Stimulated activated CD4-positive, alpha-beta T cell treated with anti-CD3 and anti-CD28 coated beads, TNF-alpha, amount 100 ng/mL, for 1 hour (primary cell): ENCODE results near the gene KRTAP10-7.
"Not testable (repeated sequence)": the region's sequence is repeated elsewhere in the genome, so short reads cannot be mapped to it uniquely, and the experiment has no call there.

Experiments
- DNase-seq, 3 donors: peaks; one replicate each; pipeline ENCODE4 v3.0.0-alpha.2; 2020; ENCODE audit warnings: low read depth in 3 of 3, low spot score in 1 of 3

The KRTAP10-7 gene

DNA sequence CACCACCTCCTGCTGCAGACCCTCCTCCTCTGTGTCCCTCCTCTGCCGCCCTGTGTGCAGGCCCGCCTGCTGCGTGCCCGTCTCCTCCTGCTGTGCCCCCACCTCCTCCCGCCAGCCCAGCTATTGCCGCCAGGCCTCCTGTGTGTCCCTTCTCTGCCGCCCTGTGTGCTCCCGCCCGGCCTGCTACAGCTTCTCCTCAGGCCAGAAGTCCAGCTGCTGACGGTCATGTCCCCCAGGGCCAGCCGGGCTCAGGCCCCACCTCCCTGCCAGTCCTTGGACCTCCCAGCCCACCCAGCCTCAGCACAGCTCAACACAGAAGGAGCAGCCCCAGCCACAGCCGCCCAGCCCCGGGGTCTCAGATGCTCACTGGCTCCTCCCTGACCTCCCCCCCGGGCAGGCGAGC is 27.4 kb downstream of the KRTAP10-7 start:
- DNase-seq = not testable (repeated sequence)

- no peak for DNase-seq
These were observed 28.5 kb downstream of the KRTAP10-7 start for GRCh38 chr21:44628707-44629391.

DNA sequence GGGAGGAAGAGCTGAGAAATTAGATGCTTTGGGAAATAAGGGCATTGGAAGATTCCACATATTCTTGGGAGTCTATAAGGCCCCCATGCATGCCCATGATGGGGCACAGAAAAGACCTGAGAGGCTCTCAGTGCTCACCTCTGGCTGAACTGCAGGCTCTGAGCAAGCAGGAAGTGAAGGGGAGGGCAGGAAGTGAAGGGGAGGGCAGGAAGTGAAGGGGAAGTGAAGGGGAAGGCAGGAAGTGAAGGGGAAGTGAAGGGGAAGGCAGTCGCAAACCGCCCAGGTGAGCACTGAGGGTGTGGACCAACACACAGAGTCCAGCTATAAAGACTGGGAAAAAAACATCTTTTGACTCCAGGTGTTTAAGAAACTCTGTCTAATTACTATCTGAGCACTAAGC is 30.0 kb downstream of the KRTAP10-7 start:
- DNase-seq = no peak

GRCh38 chr21:44632067-44632466 is 31.7 kb downstream of the KRTAP10-7 start:
- DNase-seq = no peak

DNA sequence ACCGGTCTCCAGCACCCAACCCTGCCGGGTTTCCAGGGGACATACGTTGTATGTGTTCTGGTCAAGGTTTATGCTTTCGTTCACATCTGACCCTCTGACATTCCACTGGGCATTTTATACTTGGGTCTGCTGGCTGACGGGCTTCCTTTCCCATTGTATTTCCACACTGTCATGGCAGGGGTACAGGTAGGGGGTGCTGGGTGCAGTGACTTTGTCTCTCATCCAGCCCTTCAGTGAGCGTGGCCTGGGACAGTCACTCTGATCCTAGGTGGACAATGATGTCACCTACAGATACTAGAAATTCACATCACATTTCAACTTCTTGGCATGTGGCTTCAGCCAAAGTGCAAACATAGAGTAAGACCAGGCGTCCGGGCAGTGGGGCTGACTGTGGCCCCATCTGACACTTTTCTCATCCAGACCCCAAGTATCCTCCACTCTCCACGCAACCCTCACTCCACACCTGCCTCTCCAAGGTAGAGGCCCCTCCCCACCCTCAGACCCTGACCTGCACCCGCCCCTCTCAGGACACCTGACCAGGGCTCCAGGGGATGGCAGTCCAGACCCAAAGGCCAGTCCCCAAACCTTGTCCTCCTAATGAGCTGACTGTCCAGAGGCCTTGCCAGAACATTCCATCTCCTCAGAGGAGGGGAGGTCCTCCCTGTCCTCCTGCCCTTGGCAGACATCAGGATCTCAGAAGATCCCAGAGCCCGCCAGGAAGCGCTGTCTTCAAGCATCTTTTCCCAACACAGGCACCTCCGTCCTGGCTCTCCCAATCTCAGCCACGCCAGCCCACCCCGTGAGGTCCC is 36.0 kb downstream of the KRTAP10-7 start:
- no peak for DNase-seq

DNA sequence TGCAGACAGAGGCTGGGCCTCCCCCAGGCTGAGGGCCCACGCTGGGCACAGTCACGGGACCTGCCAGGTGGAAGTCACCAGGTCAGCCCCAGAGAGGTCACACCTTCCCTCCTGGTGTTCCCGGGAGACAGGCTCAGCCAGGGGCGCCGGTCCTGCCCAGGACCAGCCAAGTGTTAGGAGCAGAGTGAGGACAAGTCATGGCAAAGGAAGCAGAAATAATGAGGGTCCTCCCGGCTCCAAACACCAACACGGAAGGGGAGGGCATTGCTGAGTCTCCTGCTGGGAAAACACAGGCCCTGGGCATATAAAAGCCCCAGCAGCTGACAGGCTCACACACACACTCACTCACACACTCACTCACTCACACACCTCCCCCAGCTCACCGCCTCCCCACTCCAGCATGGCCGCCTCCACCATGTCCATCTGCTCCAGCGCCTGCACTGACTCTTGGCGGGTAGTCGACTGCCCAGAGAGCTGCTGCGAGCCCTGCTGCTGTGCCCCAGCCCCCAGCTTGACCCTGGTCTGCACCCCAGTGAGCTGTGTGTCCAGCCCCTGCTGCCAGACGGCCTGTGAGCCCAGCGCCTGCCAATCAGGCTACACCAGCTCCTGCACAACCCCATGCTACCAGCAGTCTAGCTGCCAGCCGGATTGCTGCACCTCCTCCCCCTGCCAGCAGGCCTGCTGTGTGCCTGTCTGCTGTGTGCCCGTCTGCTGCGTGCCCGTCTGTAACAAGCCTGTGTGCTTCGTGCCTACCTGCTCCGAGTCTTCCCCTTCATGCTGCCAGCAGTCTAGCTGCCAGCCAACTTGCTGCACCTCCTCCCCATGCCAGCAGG is 36.8 kb downstream of the KRTAP10-7 start, which contains the start of gene KRTAP10-10:
TSS of gene KRTAP10-10 (plus strand) at position 339 of the 833 bp plus-strand sequence. CDS start at position 401, 62 bp downstream.
- DNase-seq = no peak

GRCh38 chr21:44637851-44638348 is 37.5 kb downstream of the KRTAP10-7 start:
- DNase-seq = not testable (repeated sequence)

DNA sequence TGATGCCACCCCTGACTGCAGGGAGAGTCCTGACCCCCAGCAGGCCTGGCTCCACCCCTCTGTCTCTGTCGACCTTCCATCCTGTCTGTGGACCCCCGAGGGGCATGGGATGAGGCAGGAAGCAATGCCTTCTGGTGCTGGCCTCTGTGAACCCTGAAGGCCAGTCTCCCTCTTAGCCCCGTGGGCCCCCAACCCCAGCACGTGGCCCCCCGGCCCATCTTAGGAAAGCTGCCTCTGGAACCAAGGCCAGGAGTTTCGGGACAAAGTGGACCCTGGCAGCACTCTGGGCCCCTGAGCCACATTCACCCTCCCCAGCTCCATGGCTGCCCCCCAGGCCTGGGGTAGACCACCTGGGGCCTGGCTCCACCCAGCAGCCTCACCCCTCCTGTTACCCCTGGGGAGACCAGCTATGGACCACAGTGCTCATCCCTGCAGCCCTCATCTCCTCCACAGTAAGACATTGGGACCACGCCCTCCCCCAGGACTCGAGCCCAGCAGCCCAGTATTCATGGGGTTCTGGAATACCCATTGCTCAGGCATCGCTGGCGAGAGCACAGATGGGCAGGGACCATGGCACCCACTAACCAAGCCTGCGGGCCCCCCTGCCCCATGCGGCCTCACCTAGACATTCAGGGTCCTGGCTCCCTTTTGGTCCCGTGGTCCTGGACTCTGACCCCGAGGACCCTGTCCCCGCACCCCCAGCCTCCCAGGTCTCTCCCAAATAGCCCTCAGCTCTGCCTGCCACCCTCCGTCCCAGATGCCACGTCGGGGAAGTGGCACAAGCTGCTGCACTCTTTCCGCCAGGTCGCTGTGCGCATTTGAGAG is 38.3 kb downstream of the KRTAP10-7 start:
- not testable (repeated sequence) for DNase-seq

- DNase-seq = no peak
These were observed 38.9 kb downstream of the KRTAP10-7 start for GRCh38 chr21:44639331-44639655.

DNA sequence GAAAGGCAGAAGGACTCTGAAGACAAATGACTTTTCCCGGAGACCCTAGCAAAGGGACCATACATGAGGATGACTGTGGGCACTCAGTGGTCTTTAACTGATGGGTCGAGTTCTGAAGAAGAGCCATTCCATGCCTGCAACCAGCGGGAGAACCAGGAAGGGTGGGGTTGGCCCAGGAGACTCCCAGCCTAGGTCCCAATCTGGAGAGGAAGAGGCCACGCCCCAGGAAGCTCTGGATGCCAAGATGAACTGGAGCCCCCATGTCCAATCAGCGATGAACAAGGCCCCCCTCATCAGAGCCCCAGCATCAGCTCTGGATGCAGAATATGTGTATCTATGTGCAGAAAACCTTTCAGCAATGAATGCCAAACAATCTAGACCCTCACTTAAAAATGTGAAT is 40.4 kb downstream of the KRTAP10-7 start:
- no peak for DNase-seq

DNA sequence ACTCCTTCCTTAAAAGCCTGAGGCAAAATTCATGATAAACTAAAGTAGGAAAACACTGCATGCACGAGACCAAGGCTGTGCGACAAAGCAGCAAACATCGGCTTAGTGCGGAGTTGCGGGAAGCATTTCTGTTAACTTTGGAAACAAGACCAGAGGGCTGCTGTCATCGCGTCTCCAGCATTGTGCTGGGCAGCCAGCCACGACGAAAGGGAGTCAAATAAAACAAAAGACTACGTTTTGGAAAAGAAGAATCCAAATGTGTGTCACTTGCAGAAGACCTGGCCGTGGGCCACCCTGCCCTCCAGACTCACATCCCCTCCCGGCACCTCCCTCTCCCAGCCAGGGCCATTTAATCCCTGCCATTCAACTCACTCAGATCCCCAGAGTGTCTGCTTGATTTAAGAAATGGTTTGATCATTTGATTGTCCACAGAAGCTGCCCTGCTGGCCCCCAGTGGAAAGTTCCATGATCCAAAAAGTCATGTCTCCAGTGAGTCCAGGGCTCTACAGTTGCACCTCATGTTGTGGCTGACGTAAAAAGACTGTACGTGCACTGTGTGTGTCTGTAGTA is 43.4 kb downstream of the KRTAP10-7 start:
- DNase-seq = no peak

GRCh38 chr21:44644878-44645277 is 44.5 kb downstream of the KRTAP10-7 start:
- no peak for DNase-seq

GRCh38 chr21:44646366-44647221 is 46.2 kb downstream of the KRTAP10-7 start, which contains the start of gene KRTAP10-11:
Gene KRTAP10-11 (plus strand): TSS chr21:44646414. CDS start chr21:44646459, 45 bp downstream.
- not testable (repeated sequence) for DNase-seq

DNA sequence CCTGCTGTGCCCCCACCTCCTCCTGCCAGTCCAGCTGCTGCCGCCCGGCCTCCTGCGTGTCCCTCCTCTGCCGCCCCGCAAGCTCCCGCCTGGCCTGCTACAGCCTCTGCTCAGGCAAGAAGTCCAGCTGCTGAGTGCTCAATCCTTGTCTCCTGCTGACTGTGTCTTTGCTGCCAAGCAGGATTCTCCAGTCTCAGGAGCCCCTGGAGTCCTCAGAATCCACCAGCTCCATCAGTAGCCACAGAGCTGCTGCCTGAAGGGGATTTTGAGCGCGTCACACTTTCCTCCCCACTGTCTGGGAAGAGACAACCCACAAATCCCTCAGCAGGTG is 46.8 kb downstream of the KRTAP10-7 start:
- DNase-seq = no peak

GRCh38 chr21:44648557-44649311 is 48.3 kb downstream of the KRTAP10-7 start:
- DNase-seq = no peak

DNA sequence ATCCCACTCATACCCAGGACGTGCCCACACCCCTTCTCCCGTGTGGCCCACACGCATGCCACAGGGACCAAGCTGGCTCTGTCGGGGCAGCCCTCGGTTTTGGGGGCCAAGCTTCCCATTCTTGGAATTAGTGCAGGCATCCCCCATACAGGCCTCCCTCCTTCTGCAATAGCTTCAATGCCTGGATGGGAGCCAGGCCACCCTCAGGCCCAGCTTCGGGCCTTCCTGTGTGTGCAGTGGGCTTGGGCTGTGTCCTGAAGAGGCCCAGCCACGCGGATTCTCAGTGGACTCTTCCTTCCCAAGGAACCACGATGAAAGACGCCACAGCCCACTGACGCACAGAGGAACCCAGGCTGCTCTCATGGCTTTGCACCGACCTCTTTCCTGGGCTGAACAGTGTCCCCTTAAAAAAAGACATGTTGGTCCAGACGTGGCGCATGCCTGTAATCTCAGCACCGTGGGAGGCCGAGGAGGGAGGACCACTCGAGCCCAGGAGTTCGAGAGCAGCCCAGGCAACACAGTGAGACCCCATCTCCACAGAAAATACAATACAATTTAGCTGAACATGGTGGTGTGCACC is 49.2 kb downstream of the KRTAP10-7 start:
- no peak for DNase-seq

GRCh38 chr21:44650265-44650972 is 50.0 kb downstream of the KRTAP10-7 start:
- DNase-seq = no peak
